Left kidney (tissue), 1 donor: ENCODE results near the gene NEK10. TPM values are rescaled to one million over a fixed set of nuclear protein-coding genes. Genes with fewer than 3 reads are reported as not detected.

Source experiments
- polyA plus RNA-seq: library from polyadenylated mRNA; unstranded; fragments of 120-200 nt; gene quantifications from one replicate; pipeline ENCODE4 v1.2.1, GENCODE V29; 2013; ENCODE audit not compliant: insufficient read length

The NEK10 gene
- polyA plus RNA-seq, 1 donor = 2.3 TPM

Other genes with a start within 250 kb of the NEK10 start
- 35.9 TPM for gene SLC4A7, start 115.0 kb upstream of the NEK10 start, polyA plus RNA-seq